Subcutaneous adipose tissue (tissue), 4 donors: ENCODE measurements around the gene TNS1. TPM values are rescaled to one million over a fixed set of nuclear protein-coding genes. Genes with fewer than 3 reads are reported as not detected.

Experiments
- CTCF ChIP-seq: fragments of 450-650 bp; IDR thresholded peaks from one replicate; pipeline ENCODE4 v1.5.1; 2016; ENCODE audit warnings: low read depth, mild to moderate bottlenecking, control low read depth, antibody characterized with exemption, moderate library complexity
- total RNA-seq, 4 donors: library from RNA; depleted of rRNA; stranded (reverse); fragments of >200 nt; gene quantifications; one replicate each; pipeline ENCODE4 v1.1.0, GENCODE V29; 2016

Gene TNS1
- total RNA-seq, 4 donors from 2014 or later, result 310 to 1,168 (median 450) TPM

- no peak for TF ChIP-seq CTCF
Observed at GRCh38 chr2:217979151-217979811, 23.5 kb downstream of the TNS1 start.

- no peak for TF ChIP-seq CTCF
Observed at GRCh38 chr2:217978536-217979150, 24.2 kb downstream of the TNS1 start.

GRCh38 chr2:217977840-217978535 lies 24.8 kb downstream of the TNS1 start:
- TF ChIP-seq CTCF, result no peak

- TF ChIP-seq CTCF, result no peak
Observed at GRCh38 chr2:217976301-217976700, 26.5 kb downstream of the TNS1 start.

- no peak for TF ChIP-seq CTCF
Observed at GRCh38 chr2:217975626-217976025, 27.2 kb downstream of the TNS1 start.

GRCh38 chr2:217974389-217975005 lies 28.3 kb downstream of the TNS1 start:
- no peak for TF ChIP-seq CTCF
